Right lobe of liver (tissue), 6 donors: Measurements from ENCODE around the gene ATF7. TPM values are rescaled to one million over a fixed set of nuclear protein-coding genes. Genes with fewer than 3 reads are reported as not detected.

Experiments
- ATAC-seq, 4 donors: fragments of 200-7000 bp; cut with Tn5 transposase; one replicate each; pipeline ENCODE4 v1.9.1; 2020; ENCODE audit warnings: mild to moderate bottlenecking in 4 of 4, moderate library complexity in 4 of 4
- DNase-seq, 3 donors: peaks; one replicate each; pipeline ENCODE4 v3.0.0-alpha.2; 2020
- H3K27ac ChIP-seq, 3 donors: fragments of 200-600 bp; one replicate each; pipeline ENCODE4 v1.8.0; 2022
- H3K27me3 ChIP-seq, 2 donors: fragments of 200-600 bp; one replicate each; pipeline ENCODE4 v1.8.0; 2022
- H3K36me3 ChIP-seq, 4 donors: fragments of 200-600 bp; sonication (generic) in 1 of 4; one replicate each; pipeline versions ENCODE4 v1.5.1 to v1.8.0; 2017 to 2022; ENCODE audit warnings: control low read depth in 1 of 4
- H3K4me1 ChIP-seq, 4 donors: fragments of 200-600 bp; sonication (generic) in 1 of 4; one replicate each; pipeline versions ENCODE4 v1.5.1 to v1.8.0; 2017 to 2022; ENCODE audit warnings: control low read depth in 1 of 4
- H3K4me3 ChIP-seq, 3 donors: fragments of 200-600 bp; one replicate each; pipeline ENCODE4 v1.8.0; 2022
- H3K9me3 ChIP-seq, 4 donors: fragments of 200-600 bp; sonication (generic) in 1 of 4; one replicate each; pipeline versions ENCODE4 v1.5.1 to v1.8.0; 2017 to 2022; ENCODE audit warnings: control low read depth in 1 of 4
- CTCF ChIP-seq, 4 donors: fragments of 200-600 bp in 3 of 4; fragments of 450-650 bp in 1 of 4; IDR thresholded peaks; one replicate each; pipeline versions ENCODE4 v1.5.1 to v1.8.0; 2016 to 2022; ENCODE audit warnings: antibody characterized with exemption in 4 of 4, mild to moderate bottlenecking in 2 of 4
- POLR2A ChIP-seq: fragments of 450-650 bp; IDR thresholded peaks from one replicate; pipeline ENCODE4 v1.6.1; 2017; ENCODE audit warnings: antibody characterized with exemption, mild to moderate bottlenecking
- WGBS: methylation state at CpG from one replicate; pipeline ENCODE4 v1.1.6; 2018; ENCODE audit warnings: low coverage, low lambda C conversion rate; ENCODE audit not compliant: insufficient coverage; ENCODE audit errors: missing lambda C conversion rate; 5-methylcytosine and 5-hydroxymethylcytosine counted together
- intact Hi-C, 2 donors: fragments of 100-400 bp; cut with DNase I; formaldehyde crosslinking; loops; one replicate each; pipeline versions ENCODE4 v1.11.2 to v1.14.1; 2022
- total RNA-seq, 6 experiments: library from RNA; depleted of rRNA in 2 of 6; stranded (reverse); fragments of >200 nt in 2 of 6; fragmentation: NEBNext Ultra II Directional in 3 of 6; extraction: Animal tissue kit (Norgen Biotek cat#: 25700) in 3 of 6; gene quantifications; one replicate each; pipeline versions ENCODE4 v1.1.0 to v1.2.4, GENCODE V29; 2016 to 2023
- donor health status: DM: no; HTN: yes; CAD: no.
- donor health status: DM: no; HTN: no; CAD: no.
- donor health status: DM: no; HTN: no; CAD: no.
- donor health status: DM: no; HTN: yes; CAD: no.
- donor health status: DM: no; HTN: yes; CAD: no.

Gene ATF7
- total RNA-seq, 6 experiments from 2014 or later, result 7.9 to 18.7 (median 12.3) TPM

- intact Hi-C loops, result no loop called here
- ATAC-seq (no peak), DNase-seq (no peak)
- H3K4me1 ChIP-seq, result no peaks in the 10 kb centered on the region
- H3K27me3 ChIP-seq, result no peaks in the 10 kb centered on the region
- H3K9me3 ChIP-seq, result no peaks in the 10 kb centered on the region
- H3K27ac ChIP-seq, result no peak overlapping the region
- no peak for TF ChIP-seq POLR2A
- TF ChIP-seq CTCF (IDR thresholded peaks at IDR 0.05), result no peak
- H3K36me3 ChIP-seq, result peaks cover 0 to 3% (median 0%) of the 10 kb centered on the region in 4 donors
- no peak overlapping the region for H3K4me3 ChIP-seq
Measured at GRCh38 chr12:53603804-53604203, 22.4 kb downstream of the ATF7 start.

GRCh38 chr12:53603196-53603595, 23.0 kb downstream of the ATF7 start:
- H3K4me1 ChIP-seq, result no peaks in the 10 kb centered on the region
- H3K27me3 ChIP-seq, result no peaks in the 10 kb centered on the region
- DNase-seq (no peak), ATAC-seq (no peak)
- no peak overlapping the region for H3K27ac ChIP-seq
- no peaks in the 10 kb centered on the region for H3K9me3 ChIP-seq
- H3K36me3 ChIP-seq, result peaks cover 0 to 3% (median 0%) of the 10 kb centered on the region in 4 donors
- TF ChIP-seq CTCF (IDR thresholded peaks at IDR 0.05), result no peak
- no peak for TF ChIP-seq POLR2A
- no peak overlapping the region for H3K4me3 ChIP-seq
- intact Hi-C loops, result no loop called here

- no peak for ATAC-seq
- H3K4me3 ChIP-seq, result no peak overlapping the region
- H3K9me3 ChIP-seq, result no peaks in the 10 kb centered on the region
- H3K27me3 ChIP-seq, result no peaks in the 10 kb centered on the region
- 74% methylated on average over 10 of the region's 10 CpGs for WGBS
- H3K36me3 ChIP-seq, result peaks cover 0 to 3% (median 0%) of the 10 kb centered on the region in 4 donors
- TF ChIP-seq POLR2A (no peak), CTCF (IDR thresholded peaks at IDR 0.05) (no peak)
- no peaks in the 10 kb centered on the region for H3K4me1 ChIP-seq
- intact Hi-C loops, result no loop called here
- DNase-seq, result no peak
- H3K27ac ChIP-seq, result no peak overlapping the region
Measured at GRCh38 chr12:53602176-53602864, 23.9 kb downstream of the ATF7 start.

- Histone ChIP-seq H3K27me3 (no peaks in the 10 kb centered on the region), H3K27ac (no peak overlapping the region), H3K4me1 (no peaks in the 10 kb centered on the region), H3K36me3 (peaks cover 0 to 3% (median 0%) of the 10 kb centered on the region in 4 donors), H3K4me3 (no peak overlapping the region), H3K9me3 (no peaks in the 10 kb centered on the region)
- no peak for ATAC-seq
- no peak for DNase-seq
- intact Hi-C loops, result no loop called here
- WGBS, result 49% methylated on average over 12 of the region's 12 CpGs
- TF ChIP-seq POLR2A (no peak), CTCF (IDR thresholded peaks at IDR 0.05) (no peak)
Measured at GRCh38 chr12:53601296-53601847, 24.8 kb downstream of the ATF7 start.
